GM12874 (cell line): ENCODE data around the gene GTPBP2.

ENCODE experiments used
- TF ChIP-seq, protein P1 (sequence below): IDR thresholded peaks from 2 replicates; pipeline ENCODE4 v1.5.1; 2011; ENCODE audit warnings: low read depth, mild to moderate bottlenecking, control low read depth, low read length, moderate library complexity; ENCODE audit not compliant: insufficient read depth

The GTPBP2 gene

DNA sequence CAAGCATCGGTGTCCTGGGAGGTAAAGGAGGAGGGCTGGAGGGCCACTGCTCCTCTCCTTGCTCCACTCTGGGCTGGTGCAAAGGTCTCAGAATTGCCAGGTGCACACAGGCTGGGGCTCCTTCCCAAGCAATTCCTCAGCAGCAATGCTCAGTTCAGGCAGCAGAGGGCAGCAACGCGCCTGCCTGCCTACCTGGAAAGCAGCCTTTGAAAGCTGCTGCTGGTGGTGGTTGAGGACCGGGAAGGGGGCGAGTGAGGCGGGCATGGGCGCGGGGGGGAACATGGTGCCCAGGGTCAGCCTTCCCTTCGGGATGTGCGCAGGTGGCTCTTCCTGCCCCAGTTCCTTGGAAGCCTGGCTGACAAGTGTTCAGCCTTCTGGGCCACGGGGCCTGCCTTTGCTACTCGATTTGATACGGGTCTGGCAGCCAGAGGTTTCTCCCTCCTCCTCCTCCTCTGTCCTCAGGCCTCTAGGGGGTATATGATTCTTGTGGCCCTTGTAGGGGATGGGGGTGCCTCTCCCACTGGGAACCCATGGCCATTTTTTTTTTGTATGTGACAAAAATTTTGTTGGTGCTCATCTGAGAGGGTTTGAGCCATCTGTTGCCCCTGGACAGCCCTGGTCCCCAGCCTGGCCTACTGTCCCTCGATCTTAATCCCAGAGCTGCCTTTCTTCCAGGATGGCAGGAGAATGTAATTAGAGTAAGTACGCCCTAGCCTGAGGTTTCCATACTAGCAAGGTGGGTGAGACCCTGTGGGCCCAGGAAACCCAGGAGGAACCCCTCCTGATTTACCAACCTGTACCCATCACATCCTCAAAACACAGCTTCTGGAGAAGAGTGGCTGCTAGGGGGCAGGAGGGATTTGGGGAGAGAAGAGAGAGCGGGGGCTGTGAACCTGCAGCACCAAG lies 38.4 kb upstream of the GTPBP2 start:
- TF ChIP-seq, protein P1, sequence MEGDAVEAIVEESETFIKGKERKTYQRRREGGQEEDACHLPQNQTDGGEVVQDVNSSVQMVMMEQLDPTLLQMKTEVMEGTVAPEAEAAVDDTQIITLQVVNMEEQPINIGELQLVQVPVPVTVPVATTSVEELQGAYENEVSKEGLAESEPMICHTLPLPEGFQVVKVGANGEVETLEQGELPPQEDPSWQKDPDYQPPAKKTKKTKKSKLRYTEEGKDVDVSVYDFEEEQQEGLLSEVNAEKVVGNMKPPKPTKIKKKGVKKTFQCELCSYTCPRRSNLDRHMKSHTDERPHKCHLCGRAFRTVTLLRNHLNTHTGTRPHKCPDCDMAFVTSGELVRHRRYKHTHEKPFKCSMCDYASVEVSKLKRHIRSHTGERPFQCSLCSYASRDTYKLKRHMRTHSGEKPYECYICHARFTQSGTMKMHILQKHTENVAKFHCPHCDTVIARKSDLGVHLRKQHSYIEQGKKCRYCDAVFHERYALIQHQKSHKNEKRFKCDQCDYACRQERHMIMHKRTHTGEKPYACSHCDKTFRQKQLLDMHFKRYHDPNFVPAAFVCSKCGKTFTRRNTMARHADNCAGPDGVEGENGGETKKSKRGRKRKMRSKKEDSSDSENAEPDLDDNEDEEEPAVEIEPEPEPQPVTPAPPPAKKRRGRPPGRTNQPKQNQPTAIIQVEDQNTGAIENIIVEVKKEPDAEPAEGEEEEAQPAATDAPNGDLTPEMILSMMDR, result peak; percentile 98

DNA sequence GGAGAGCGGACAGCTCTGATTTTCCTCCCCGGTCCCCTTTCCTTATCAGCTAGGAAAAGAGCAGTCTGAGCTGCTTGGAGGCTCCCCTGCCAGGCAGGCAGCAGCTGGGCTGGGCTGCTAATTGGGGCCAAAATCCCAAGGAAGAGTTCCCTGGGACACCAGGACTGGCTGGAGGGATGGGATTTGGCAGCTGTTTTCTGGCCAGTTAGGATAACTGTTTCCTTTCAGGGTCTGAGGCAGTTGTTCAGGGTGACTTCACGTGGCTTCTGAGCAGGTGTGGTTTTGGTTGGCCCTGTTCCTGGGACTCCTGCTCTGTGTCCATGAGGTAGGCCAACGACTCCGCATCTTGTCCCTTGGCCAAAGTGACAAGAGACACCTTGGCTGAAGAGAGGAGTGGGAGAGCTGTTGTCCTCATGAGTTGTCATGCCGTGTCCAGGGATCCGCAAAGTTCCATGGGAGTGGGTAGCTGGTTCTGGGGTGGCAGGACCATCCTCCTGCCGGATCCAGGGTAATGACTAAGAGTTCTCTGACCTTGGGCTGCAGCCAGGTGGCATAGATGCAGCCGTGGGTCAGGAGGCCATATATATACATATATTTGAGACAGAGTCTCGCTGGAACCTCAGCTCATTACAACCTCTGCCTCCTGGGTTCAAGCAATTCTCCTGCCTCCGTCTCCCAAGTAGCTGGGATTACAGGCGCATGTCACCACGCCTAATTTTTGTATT lies 37.3 kb upstream of the GTPBP2 start:
- TF ChIP-seq, protein P1, result no peak

DNA sequence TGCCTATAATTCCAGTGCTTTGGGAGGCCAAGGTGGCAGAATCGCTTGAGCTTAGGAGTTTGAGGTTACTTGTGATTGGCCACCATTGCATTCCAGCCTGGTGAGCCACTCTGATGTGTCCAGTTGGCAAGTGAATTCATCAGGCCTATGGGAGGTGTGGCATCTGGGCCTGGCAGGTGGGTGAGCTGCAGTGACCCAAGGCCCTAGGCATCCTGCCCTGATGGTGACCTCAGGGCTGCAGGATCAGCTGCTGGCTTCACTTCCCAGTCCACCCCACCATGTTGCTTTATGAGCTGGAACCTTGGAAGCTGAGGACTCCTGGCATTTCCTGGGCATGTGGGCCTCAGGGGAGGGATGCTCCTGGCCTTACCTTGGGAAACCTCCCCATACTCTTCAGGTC lies 36.3 kb upstream of the GTPBP2 start:
- TF ChIP-seq, protein P1, result no peak

DNA sequence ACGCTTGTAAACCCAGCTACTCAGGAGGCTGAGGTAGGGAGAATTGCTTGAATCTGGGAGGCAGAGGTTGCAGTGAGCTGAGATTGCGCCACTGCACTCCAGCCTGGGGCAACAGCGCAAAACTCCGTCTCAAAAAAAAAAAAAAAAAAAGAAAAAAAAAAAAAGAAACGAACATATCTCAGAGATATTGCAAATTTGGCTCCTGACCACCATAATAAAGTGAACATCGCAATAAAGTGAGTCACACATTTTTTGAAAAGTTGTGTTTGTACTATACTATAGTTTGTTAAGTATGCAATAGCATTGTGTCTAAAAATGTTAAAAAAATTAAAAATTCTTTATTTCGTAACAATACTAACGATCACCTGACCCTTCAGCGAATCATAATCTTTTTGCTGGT lies 29.1 kb upstream of the GTPBP2 start:
- TF ChIP-seq, protein P1, result no peak

DNA sequence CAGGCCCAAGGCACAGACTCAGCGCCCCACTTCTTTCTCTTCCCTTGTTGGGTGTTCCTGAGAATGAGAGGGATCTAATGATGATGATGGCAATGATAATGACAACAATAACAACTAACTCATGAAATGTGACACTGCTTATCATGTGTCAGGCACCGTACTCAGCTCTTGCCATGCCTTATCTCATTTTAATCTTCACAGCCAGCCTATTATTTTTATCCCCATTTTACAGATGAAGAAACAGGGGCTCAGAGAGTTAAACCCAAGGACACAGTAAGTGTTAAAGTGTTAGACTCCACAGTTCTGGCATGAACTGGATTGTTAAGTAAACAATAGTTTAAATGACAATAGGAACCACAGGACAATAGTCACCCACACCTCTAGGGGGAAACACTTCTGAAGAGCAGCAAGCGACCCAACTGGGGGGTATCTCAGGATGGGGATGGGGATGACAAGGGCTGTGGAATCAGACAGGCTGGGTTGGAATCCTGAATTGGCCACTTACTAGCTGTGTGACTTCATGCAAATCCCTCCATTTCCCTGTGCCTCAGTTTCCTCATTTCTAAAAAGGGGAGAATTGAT lies 28.2 kb upstream of the GTPBP2 start:
- TF ChIP-seq, protein P1, result no peak

DNA sequence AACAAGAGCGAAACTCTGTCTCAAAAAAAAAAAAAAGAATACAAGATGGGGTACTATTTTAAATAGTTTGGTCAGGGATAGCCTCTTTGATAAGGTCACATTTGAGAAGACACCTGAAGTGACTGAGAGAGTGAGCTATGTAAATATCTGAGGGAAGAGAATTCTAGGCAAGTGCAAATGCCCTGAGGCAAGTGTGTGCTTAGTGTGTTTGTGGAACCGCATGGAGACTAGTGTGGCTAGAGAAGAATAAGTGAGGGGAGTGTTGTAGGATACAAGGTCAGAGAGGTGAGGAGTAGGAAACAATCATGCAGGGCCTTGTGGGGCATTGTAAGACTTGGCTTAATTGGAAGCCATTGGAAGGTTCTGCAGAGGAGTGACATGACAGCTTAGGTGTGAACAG lies 19.2 kb upstream of the GTPBP2 start:
- TF ChIP-seq, protein P1, result no peak

DNA sequence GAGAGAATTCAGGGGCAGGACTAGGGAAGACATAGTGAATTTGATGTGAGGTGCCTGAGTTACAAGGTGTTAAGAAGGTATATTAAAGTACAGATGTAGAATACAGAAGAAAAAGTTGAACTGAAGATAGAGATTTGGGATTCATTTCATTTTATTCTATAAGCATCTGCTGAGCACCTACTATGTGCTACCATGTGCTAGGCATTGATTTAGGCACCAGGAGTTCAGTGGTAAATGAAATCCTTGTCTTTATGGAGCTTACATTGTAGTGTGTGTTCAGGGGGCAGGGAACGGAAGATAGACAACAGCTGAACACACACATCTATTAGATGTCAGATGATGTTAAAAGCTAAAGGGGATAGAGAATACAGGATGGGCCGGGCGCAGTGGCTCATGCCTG lies 18.5 kb upstream of the GTPBP2 start:
- TF ChIP-seq, protein P1, result no peak
